T-helper 1 cell treated with Interleukin-12 subunit alpha and Interleukin-12 subunit beta and Interleukin-4 antibody, amounts not matched to agents 30 ng/mL and 1 ng/mL, for 36 hours (primary cell): ENCODE results near the gene LAMC1. TPM values are rescaled to one million over a fixed set of nuclear protein-coding genes. Genes with fewer than 3 reads are reported as not detected.

Source experiments
- intact Hi-C: fragments of 100-400 bp; cut with micrococcal nuclease; formaldehyde crosslinking; loops from one replicate; pipeline ENCODE4 v1.15.1; 2024
- total RNA-seq: library from RNA; stranded (reverse); gene quantifications from 2 replicates; pipeline ENCODE4 v1.2.3, GENCODE V29; 2022

LAMC1 gene
- total RNA-seq, 1 donor from 2014 or later: 0.37 TPM

GRCh38 chr1:183180634-183181056 is 157.4 kb downstream of the LAMC1 start:
- intact Hi-C loops: loop anchor here (2.0 kb wide), 1 partner anchor 14 kb away; no protein-coding TSS in a partner anchor

GRCh38 chr1:183185941-183186490 is 162.8 kb downstream of the LAMC1 start, which contains the start of gene LAMC2:
LAMC2 (plus strand) TSS chr1:183186264; CDS start chr1:183186353, 89 bp downstream.
- intact Hi-C loops: no loop called here

DNA sequence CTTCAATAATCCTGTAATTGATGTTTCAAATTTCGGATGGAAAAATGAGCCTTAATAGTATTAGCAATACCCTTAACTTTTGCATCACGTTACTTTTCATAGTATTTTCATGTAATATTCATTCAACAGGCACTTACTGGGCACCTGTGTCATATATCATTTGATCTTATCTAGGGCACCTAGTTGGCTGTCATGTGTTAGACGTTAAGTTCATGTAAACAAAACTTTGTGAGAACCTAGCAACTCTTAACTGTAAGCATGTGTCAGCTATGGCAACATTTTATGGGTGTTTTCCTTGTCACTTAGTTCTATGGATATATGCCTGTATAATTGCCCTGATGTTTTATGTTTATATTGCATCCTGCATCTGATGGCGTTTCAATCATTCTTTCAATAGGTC is 163.6 kb downstream of the LAMC1 start:
- intact Hi-C loops: no loop called here

DNA sequence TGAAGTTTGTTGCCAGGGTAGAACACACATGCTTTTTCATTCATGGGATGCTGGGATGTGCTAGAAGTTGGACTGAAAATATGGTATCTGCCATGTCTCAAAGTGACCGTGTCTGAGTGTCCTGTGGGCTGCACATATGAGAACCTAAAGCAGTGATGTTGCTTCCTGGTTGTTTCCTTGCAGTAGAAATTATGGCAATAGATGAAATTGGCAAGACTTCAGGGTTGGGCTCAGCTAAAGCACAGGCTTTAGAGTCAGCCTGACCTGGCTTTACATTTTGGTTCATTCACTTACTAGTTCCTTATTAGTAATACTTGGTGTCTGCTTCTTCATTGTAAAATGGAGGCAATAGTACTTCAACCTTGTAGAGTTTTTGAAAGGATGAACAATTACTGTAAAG is 165.0 kb downstream of the LAMC1 start:
- intact Hi-C loops: no loop called here

DNA sequence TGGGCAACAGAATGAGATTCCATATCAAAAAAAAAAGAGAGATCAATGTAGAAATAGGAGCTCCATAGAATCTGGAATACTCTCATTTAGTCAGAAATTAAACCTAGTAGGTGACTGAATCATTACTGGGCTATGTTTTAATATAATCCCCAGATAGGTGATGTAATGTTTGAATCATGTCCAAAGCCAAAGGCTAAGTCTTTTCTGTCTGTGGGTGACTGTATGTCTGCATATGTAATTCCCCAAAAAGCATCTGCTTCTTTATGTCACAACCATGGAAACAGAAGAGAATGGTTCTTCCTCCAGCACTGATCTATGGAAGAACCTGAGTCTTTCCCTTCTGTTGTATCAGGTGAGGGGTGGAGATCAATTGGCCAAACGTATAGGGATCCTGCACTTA is 168.6 kb downstream of the LAMC1 start:
- intact Hi-C loops: loop anchor here (10.0 kb wide), 2 partner anchors 577 to 763 kb away; no protein-coding TSS in a partner anchor

DNA sequence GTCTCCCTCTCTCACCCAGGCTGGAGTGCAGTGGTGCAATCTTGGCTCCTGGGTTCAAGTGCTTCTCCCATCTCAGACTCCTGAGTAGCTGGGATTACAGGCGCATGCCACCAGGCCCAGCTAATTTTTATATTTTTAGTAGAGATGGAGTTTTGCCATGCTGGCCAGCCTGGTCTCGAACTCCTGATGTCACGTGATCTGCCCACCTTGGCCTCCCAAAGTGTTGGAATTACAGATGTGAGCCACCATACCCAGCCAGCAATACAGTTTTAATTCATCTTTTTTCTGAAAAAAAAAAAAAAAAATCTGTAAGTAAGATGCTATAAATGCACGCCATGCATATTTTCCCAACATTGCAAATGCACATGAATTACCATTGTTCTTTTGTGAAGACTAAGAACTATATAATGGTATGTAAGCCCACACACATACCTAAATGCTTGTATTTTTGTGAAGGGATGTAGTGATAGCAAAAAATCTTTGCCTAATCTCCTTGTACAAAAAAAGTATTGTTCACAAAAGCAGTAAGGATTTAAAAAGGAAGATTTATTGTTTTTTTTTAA is 170.8 kb downstream of the LAMC1 start:
- intact Hi-C loops: loop anchor here (2.0 to 10.0 kb wide), 4 partner anchors 13 to 761 kb away; no protein-coding TSS in a partner anchor

GRCh38 chr1:183194527-183195141 is 171.4 kb downstream of the LAMC1 start:
- intact Hi-C loops: loop anchor here (2.0 to 10.0 kb wide), 4 partner anchors 14 to 760 kb away; no protein-coding TSS in a partner anchor

- intact Hi-C loops: loop anchor here (2.0 to 10.0 kb wide), 4 partner anchors 14 to 760 kb away; no protein-coding TSS in a partner anchor
Measured at GRCh38 chr1:183195142-183195574, 171.9 kb downstream of the LAMC1 start.

Other genes starting within 250 kb of the LAMC1 start
- gene NPL, start 233.6 kb upstream of the LAMC1 start, total RNA-seq: 2.6 and 4.4 TPM in 2 replicates
- 238 and 239 TPM in 2 replicates for gene DHX9, start 184.1 kb upstream of the LAMC1 start, total RNA-seq
- gene SHCBP1L, start 70.3 kb upstream of the LAMC1 start, total RNA-seq: not detected in 2 replicates
- gene LAMC2, start 162.8 kb downstream of the LAMC1 start, total RNA-seq: 2.1 TPM in 2 replicates